IMR-90 (cell line): ENCODE measurements around the gene PPIC. TPM values are rescaled to one million over a fixed set of nuclear protein-coding genes. Genes with fewer than 3 reads are reported as not detected.
"Not testable (repeated sequence)": the region's sequence is repeated elsewhere in the genome, so short reads cannot be mapped to it uniquely, and the experiment has no call there.

ENCODE experiments used
- ATAC-seq: fragments of 200-7000 bp; cut with Tn5 transposase; 2 replicates; pipeline ENCODE4 v1.9.1; 2020; ENCODE audit warnings: low read depth, mild to moderate bottlenecking, moderate library complexity
- BruUV-seq: library from RNA; stranded (reverse); fragments of 400-500 nt; replicated peaks from 2 replicates; lab custom pipeline; 2021; lab: Mats Ljungman, UMichigan
- CTCF ChIA-PET: fragments of 300-600 bp; formaldehyde crosslinking; extraction: SDS; loops from one replicate; lab custom pipeline; 2021; ENCODE audit warnings: antibody characterized with exemption; lab: Yijun Ruan, JAX
- POLR2A ChIA-PET: fragments of 300-600 bp; sonication (Branson Sonifier 250); formaldehyde crosslinking; loops from one replicate; lab custom pipeline; 2022; ENCODE audit warnings: antibody characterized with exemption; ENCODE audit not compliant: unreplicated experiment; lab: Charles Lee
- DNase-seq: peaks from one replicate; pipeline ENCODE4 v3.0.0; 2013
- H2AFZ ChIP-seq: replicated peaks from 2 replicates; pipeline ENCODE3; 2013; ENCODE audit warnings: low read length, mild to moderate bottlenecking; ENCODE audit not compliant: poor library complexity
- H2AK5ac ChIP-seq: 2 replicates; pipeline ENCODE4 v1.6.1; 2013; ENCODE audit warnings: low read depth, low read length, inconsistent platforms
- H2AK9ac ChIP-seq: replicated peaks from 2 replicates; pipeline ENCODE3; 2013; ENCODE audit warnings: mild to moderate bottlenecking, low read depth, low read length, moderate library complexity; ENCODE audit not compliant: poor library complexity
- H2BK120ac ChIP-seq: 2 replicates; pipeline ENCODE4 v1.6.1; 2013; ENCODE audit warnings: low read depth, low read length, inconsistent platforms
- H2BK15ac ChIP-seq: 3 replicates; pipeline ENCODE4 v1.6.1; 2013; ENCODE audit warnings: low read depth, low read length, inconsistent platforms
- H2BK20ac ChIP-seq: 2 replicates; pipeline ENCODE4 v1.6.1; 2013; ENCODE audit warnings: low read depth, mild to moderate bottlenecking, inconsistent platforms, low read length, moderate library complexity
- H2BK5ac ChIP-seq: 2 replicates; pipeline ENCODE4 v1.6.1; 2013; ENCODE audit warnings: mild to moderate bottlenecking, low read depth, low read length, inconsistent platforms; ENCODE audit not compliant: poor library complexity, severe bottlenecking
- H3K14ac ChIP-seq: replicated peaks from 2 replicates; pipeline ENCODE4 v1.6.1; 2013; ENCODE audit warnings: low read depth, low read length, inconsistent platforms
- H3K18ac ChIP-seq: 2 replicates; pipeline ENCODE4 v1.6.1; 2013; ENCODE audit warnings: low read depth, low read length, control low read depth
- H3K23ac ChIP-seq: 2 replicates; pipeline ENCODE4 v1.6.1; 2013; ENCODE audit warnings: low read depth, low read length, inconsistent platforms
- H3K27ac ChIP-seq: 2 replicates; pipeline ENCODE4 v1.5.1; 2013; ENCODE audit warnings: mild to moderate bottlenecking, control low read depth, low read length; ENCODE audit not compliant: insufficient read depth
- H3K27me3 ChIP-seq: 2 replicates; pipeline ENCODE4 v1.6.1; 2013; ENCODE audit warnings: low read length; ENCODE audit not compliant: control insufficient read depth, insufficient read depth
- H3K36me3 ChIP-seq: 2 replicates; pipeline ENCODE4 v1.6.1; 2013; ENCODE audit warnings: low read length, mixed read lengths; ENCODE audit not compliant: control insufficient read depth, insufficient read depth
- H3K4ac ChIP-seq: 2 replicates; pipeline ENCODE4 v1.6.1; 2013; ENCODE audit warnings: low read depth, low read length, inconsistent platforms
- H3K4me1 ChIP-seq: 2 replicates; pipeline ENCODE4 v1.6.1; 2013; ENCODE audit warnings: low read length, mixed read lengths; ENCODE audit not compliant: control insufficient read depth, insufficient read depth
- H3K4me2 ChIP-seq: 2 replicates; pipeline ENCODE4 v1.6.1; 2013; ENCODE audit warnings: low read depth, mild to moderate bottlenecking, control low read depth, low read length, moderate library complexity
- H3K4me3 ChIP-seq: 2 replicates; pipeline ENCODE4 v1.5.1; 2013; ENCODE audit warnings: low read depth, mild to moderate bottlenecking, control low read depth, low read length, moderate library complexity; ENCODE audit not compliant: insufficient read depth
- H3K56ac ChIP-seq: 2 replicates; pipeline ENCODE4 v1.6.1; 2013; ENCODE audit warnings: low read length, inconsistent platforms; ENCODE audit not compliant: insufficient read depth; ENCODE audit errors: extremely low read depth
- H3K79me1 ChIP-seq, 2 experiments: 2 replicates each; pipeline ENCODE4 v1.6.1; 2013; ENCODE audit warnings: low read length in 2 of 2, inconsistent platforms in 1 of 2, low read depth in 1 of 2
- H3K9ac ChIP-seq: 2 replicates; pipeline ENCODE4 v1.6.1; 2013; ENCODE audit warnings: low read depth, low read length, control low read depth
- H3K9me1 ChIP-seq: 2 replicates; pipeline ENCODE4 v1.6.1; 2013; ENCODE audit warnings: low read length, inconsistent platforms; ENCODE audit not compliant: insufficient read depth
- H3K9me3 ChIP-seq: 2 replicates; pipeline ENCODE4 v1.6.1; 2013; ENCODE audit warnings: low read length; ENCODE audit not compliant: control insufficient read depth, insufficient read depth
- H4K20me1 ChIP-seq: 2 replicates; pipeline ENCODE4 v1.6.1; 2013; ENCODE audit warnings: low read length, inconsistent platforms; ENCODE audit not compliant: insufficient read depth
- H4K5ac ChIP-seq: 2 replicates; pipeline ENCODE4 v1.6.1; 2013; ENCODE audit warnings: mild to moderate bottlenecking, low read depth, low read length, control low read depth
- H4K8ac ChIP-seq, 2 experiments: 2 replicates each; pipeline ENCODE4 v1.6.1; 2013; ENCODE audit warnings: low read depth in 2 of 2, low read length in 2 of 2, control low read depth in 1 of 2, inconsistent platforms in 1 of 2
- H4K91ac ChIP-seq: 2 replicates; pipeline ENCODE4 v1.6.1; 2013; ENCODE audit warnings: low read depth, low read length, inconsistent platforms; ENCODE audit not compliant: insufficient read depth
- CTCF ChIP-seq: conservative IDR thresholded peaks from 2 replicates; pipeline ENCODE4 v1.5.1; 2012; ENCODE audit warnings: mild to moderate bottlenecking, low read depth, low read length, improper control_type of control experiment
- MXI1 ChIP-seq: IDR thresholded peaks from 2 replicates; pipeline ENCODE4 v1.6.1; 2012; ENCODE audit warnings: low read depth, mild to moderate bottlenecking, low read length, moderate library complexity, borderline replicate concordance
- NFE2L2 ChIP-seq: fragments of 150-350 bp; IDR thresholded peaks from 2 replicates; pipeline ENCODE4 v1.6.1; 2016; ENCODE audit warnings: low read depth, mild to moderate bottlenecking, low read length
- RFX5 ChIP-seq: IDR thresholded peaks from 2 replicates; pipeline ENCODE4 v1.8.0; 2012; ENCODE audit warnings: low read depth, mild to moderate bottlenecking, low read length, moderate library complexity
- SMC3 ChIP-seq: fragments of 150-350 bp; IDR thresholded peaks from 2 replicates; pipeline ENCODE4 v1.6.1; 2016; ENCODE audit warnings: low read depth, mild to moderate bottlenecking, antibody characterized with exemption, low read length, moderate library complexity
- WGBS, 2 experiments: methylation state at CpG; one replicate each; pipeline versions ENCODE4 v1.1.5 to v1.1.7; 2013; ENCODE audit warnings: missing lambda C conversion rate in 2 of 2; ENCODE audit not compliant: insufficient read length in 1 of 2; ENCODE audit errors: extremely low coverage in 2 of 2; 5-methylcytosine and 5-hydroxymethylcytosine counted together
- dilution Hi-C: fragments of 300-500 bp; cut with HindIII; formaldehyde crosslinking; loops from one replicate; pipeline ENCODE4 v1.14.3; 2018; ENCODE audit warnings: low sequenced_read_pairs; ENCODE audit not compliant: unreplicated experiment
- in situ Hi-C: fragments of 300-500 bp; cut with MboI; formaldehyde crosslinking; loops from 3 replicates; pipeline ENCODE4 v1.14.3; 2019; ENCODE audit warnings: low sequenced_read_pairs, inconsistent platforms, mixed read lengths
- intact Hi-C: fragments of 100-400 bp; cut with micrococcal nuclease; formaldehyde crosslinking; loops from 2 replicates; pipeline ENCODE4 v1.10.0; 2022
- polyA plus RNA-seq, 3 experiments: library from polyadenylated mRNA; depleted of rRNA; stranded (reverse); fragments of >200 nt; gene quantifications; 2 replicates each; pipeline ENCODE4 v1.2.3, GENCODE V29; 2012; ENCODE audit warnings: low replicate concordance in 1 of 3
- total RNA-seq: library from RNA; depleted of rRNA; stranded (reverse); fragments of >200 nt; gene quantifications from 2 replicates; pipeline ENCODE4 v1.2.3, GENCODE V29; 2012

Gene PPIC
- total and polyA plus RNA-seq, 2 of the 4 experiments (the other 2 are of a cell fraction): 20.6 to 45.6 TPM

DNA sequence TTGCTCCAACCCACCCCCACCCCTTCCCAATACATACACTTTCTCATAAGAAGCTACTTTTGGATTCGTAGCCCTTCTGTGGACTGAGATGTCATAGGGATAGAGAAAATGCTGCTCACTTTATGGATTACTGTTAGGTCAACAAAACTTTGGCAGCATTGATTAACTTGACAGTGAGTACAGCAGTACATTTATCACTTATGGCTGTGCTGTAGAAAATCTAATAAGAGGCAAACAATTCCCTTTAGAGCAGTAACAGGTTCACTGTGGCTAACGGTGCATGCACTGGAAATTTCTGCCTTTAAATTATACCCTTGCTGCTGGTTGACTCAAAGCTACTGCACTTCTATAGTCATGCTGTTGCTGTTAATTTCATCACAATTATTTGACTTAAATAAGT lies 59.2 kb downstream of the PPIC start:
- Histone ChIP-seq H3K27ac (no peak overlapping the region), H3K79me1 (peaks cover 0 to 5% of the 10 kb centered on the region in 2 experiments; a peak in 2 of 4 replicates), H3K9ac (no peak overlapping the region), H3K9me1 (no peaks in the 10 kb centered on the region), H4K8ac (no peak overlapping the region), H3K14ac (no peak overlapping the region), H3K27me3 (no peaks in the 10 kb centered on the region), H2AK5ac (no peak overlapping the region), H3K4me2 (no peak overlapping the region), H3K36me3 (no peaks in the 10 kb centered on the region), H3K9me3 (no peaks in the 10 kb centered on the region), H4K5ac (no peak overlapping the region), H3K23ac (no peak overlapping the region), H2BK15ac (no peak overlapping the region), H3K56ac (no peak overlapping the region), H4K20me1 (no peaks in the 10 kb centered on the region), H2BK20ac (no peak overlapping the region), H2BK5ac (no peak overlapping the region), H2BK120ac (no peak overlapping the region), H3K18ac (no peak overlapping the region), H4K91ac (no peak overlapping the region), H3K4me3 (no peak overlapping the region), H2AK9ac (no peak overlapping the region), H3K4me1 (peaks cover 2% of the 10 kb centered on the region; the same call in 1 of the 2 replicates), H3K4ac (no peak overlapping the region), H2AFZ (no peak overlapping the region)
- intact Hi-C loops (no loop called here), in situ Hi-C loops (no loop called here), dilution Hi-C loops (no loop called here)
- TF ChIP-seq RFX5: no peak
- TF ChIP-seq MXI1: no peak
- no peak for TF ChIP-seq NFE2L2
- no peak for TF ChIP-seq SMC3
- TF ChIP-seq CTCF: no peak
- POLR2A ChIA-PET: no interaction called here
- BruUV-seq: no TSS peak
- no CpG with 5 or more reads among the region's 2 CpGs for WGBS, 2 experiments
- ATAC-seq (no peak), DNase-seq (no peak)
- CTCF ChIA-PET: interaction anchor here (1.3 kb wide), 1 partner anchor 9 kb away, joined by 3 read pairs; no protein-coding TSS in a partner anchor

DNA sequence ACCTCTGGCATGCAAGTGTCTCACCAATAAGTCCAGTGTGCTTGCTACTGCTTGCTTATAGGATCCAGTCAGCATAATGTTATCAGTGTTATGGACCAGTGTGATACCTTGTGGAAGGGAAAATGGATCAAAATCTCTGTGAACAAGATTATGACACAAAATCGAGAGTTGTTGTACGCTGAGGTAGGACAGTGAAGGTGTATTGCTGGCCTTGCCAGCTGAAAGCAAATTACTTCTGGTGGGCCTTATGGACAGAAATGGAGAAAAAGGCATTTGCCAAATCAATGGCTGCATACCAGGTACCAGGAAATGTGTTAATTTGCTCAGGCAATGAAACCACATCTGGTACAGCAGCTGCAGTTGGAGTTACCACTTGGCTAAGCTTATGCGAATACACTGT lies 62.3 kb downstream of the PPIC start:
- H3K4me2 ChIP-seq, POLR2A ChIA-PET, H4K20me1 ChIP-seq, H3K4me3 ChIP-seq, intact Hi-C loops, H3K18ac ChIP-seq, H3K9me3 ChIP-seq, H3K36me3 ChIP-seq, H2BK5ac ChIP-seq, H3K4ac ChIP-seq, H3K14ac ChIP-seq, DNase-seq, H3K9me1 ChIP-seq, ATAC-seq, dilution Hi-C loops, H4K91ac ChIP-seq, H2BK120ac ChIP-seq, H3K23ac ChIP-seq, BruUV-seq, H3K79me1 ChIP-seq, H4K5ac ChIP-seq, H2AK5ac ChIP-seq, H3K4me1 ChIP-seq, H4K8ac ChIP-seq, H2BK20ac ChIP-seq, H2BK15ac ChIP-seq, H3K27me3 ChIP-seq, H3K27ac ChIP-seq, H3K56ac ChIP-seq, H2AFZ ChIP-seq, in situ Hi-C loops, H3K9ac ChIP-seq, H2AK9ac ChIP-seq: not testable (repeated sequence)
- CTCF ChIA-PET: interaction anchor here (0.6 kb wide), 1 partner anchor 16 kb away, joined by 3 read pairs; no protein-coding TSS in a partner anchor
- WGBS, 2 experiments: 100% methylated on average over 2 of the region's 3 CpGs; no CpG with 5 or more reads in 1 of the 2 experiments
